H9 (cell line): ENCODE results near the gene TLR5. TPM values are rescaled to one million over a fixed set of nuclear protein-coding genes. Genes with fewer than 3 reads are reported as not detected.

Experiments used
- DNase-seq: peaks from one replicate; pipeline ENCODE4 v3.0.0-alpha.2; 2017
- H2AFZ ChIP-seq: one replicate; pipeline ENCODE4 v1.6.1; 2013; ENCODE audit warnings: mild to moderate bottlenecking, low read length, control low read depth, moderate library complexity
- H2AK5ac ChIP-seq: 2 replicates; pipeline ENCODE4 v1.6.1; 2013; ENCODE audit warnings: low read length, control low read depth, mixed read lengths; ENCODE audit not compliant: insufficient read length
- H2BK120ac ChIP-seq: one replicate; pipeline ENCODE4 v1.6.1; 2013; ENCODE audit warnings: low read depth, mild to moderate bottlenecking, low read length, control low read depth, inconsistent platforms; ENCODE audit not compliant: poor library complexity, severe bottlenecking
- H2BK12ac ChIP-seq: 2 replicates; pipeline ENCODE4 v1.6.1; 2013; ENCODE audit warnings: low read length, control low read depth, mixed read lengths, low read depth; ENCODE audit not compliant: insufficient read length
- H2BK15ac ChIP-seq: 2 replicates; pipeline ENCODE4 v1.6.1; 2013; ENCODE audit warnings: low read depth, low read length, control low read depth
- H2BK20ac ChIP-seq: one replicate; pipeline ENCODE4 v1.6.1; 2013; ENCODE audit warnings: low read depth, mild to moderate bottlenecking, low read length, control low read depth, inconsistent platforms; ENCODE audit not compliant: poor library complexity, severe bottlenecking
- H2BK5ac ChIP-seq: 2 replicates; pipeline ENCODE4 v1.6.1; 2013; ENCODE audit warnings: low read length, control low read depth, mixed read lengths; ENCODE audit not compliant: insufficient read length
- H3K14ac ChIP-seq: 2 replicates; pipeline ENCODE4 v1.6.1; 2013; ENCODE audit warnings: low read length, control low read depth; ENCODE audit not compliant: insufficient read depth
- H3K18ac ChIP-seq: 2 replicates; pipeline ENCODE4 v1.6.1; 2013; ENCODE audit warnings: low read depth, mild to moderate bottlenecking, mixed read lengths, low read length, control low read depth; ENCODE audit not compliant: insufficient read length
- H3K23ac ChIP-seq: 2 replicates; pipeline ENCODE4 v1.6.1; 2013; ENCODE audit warnings: low read length, control low read depth, mixed read lengths, low read depth; ENCODE audit not compliant: insufficient read length
- H3K23me2 ChIP-seq: 2 replicates; pipeline ENCODE4 v1.6.1; 2013; ENCODE audit warnings: low read depth, mild to moderate bottlenecking, mixed read lengths, low read length, control low read depth; ENCODE audit not compliant: insufficient read length, poor library complexity, severe bottlenecking
- H3K27ac ChIP-seq: 2 replicates; pipeline ENCODE4 v1.5.1; 2013; ENCODE audit warnings: low read length, control low read depth, mixed read lengths, low read depth; ENCODE audit not compliant: insufficient read length
- H3K27me3 ChIP-seq: 2 replicates; pipeline ENCODE4 v1.6.1; 2013; ENCODE audit warnings: low read length, control low read depth, inconsistent platforms; ENCODE audit not compliant: insufficient read depth
- H3K4ac ChIP-seq: 2 replicates; pipeline ENCODE4 v1.6.1; 2013; ENCODE audit warnings: low read depth, mild to moderate bottlenecking, control low read depth, inconsistent platforms, low read length, moderate library complexity
- H3K4me1 ChIP-seq: 2 replicates; pipeline ENCODE4 v1.6.1; 2013; ENCODE audit warnings: low read length, control low read depth, inconsistent platforms; ENCODE audit not compliant: insufficient read depth
- H3K4me2 ChIP-seq: 2 replicates; pipeline ENCODE4 v1.6.1; 2013; ENCODE audit warnings: low read length, control low read depth, mixed read lengths; ENCODE audit not compliant: insufficient read length, insufficient read depth
- H3K56ac ChIP-seq: 2 replicates; pipeline ENCODE4 v1.6.1; 2013; ENCODE audit warnings: low read depth, mild to moderate bottlenecking, mixed read lengths, low read length, control low read depth; ENCODE audit not compliant: insufficient read length
- H3K79me1 ChIP-seq: 2 replicates; pipeline ENCODE4 v1.6.1; 2013; ENCODE audit warnings: low read depth, mild to moderate bottlenecking, moderate library complexity, low read length, control low read depth, inconsistent platforms; ENCODE audit not compliant: insufficient read depth, poor library complexity, severe bottlenecking
- H3K79me2 ChIP-seq: 2 replicates; pipeline ENCODE4 v1.6.1; 2013; ENCODE audit warnings: low read length, control low read depth, inconsistent platforms; ENCODE audit not compliant: insufficient read depth
- H3K9ac ChIP-seq: 2 replicates; pipeline ENCODE4 v1.6.1; 2013; ENCODE audit warnings: low read length, control low read depth, mixed read lengths; ENCODE audit not compliant: insufficient read length; ENCODE audit errors: extremely low read depth
- H3K9me3 ChIP-seq: one replicate; pipeline ENCODE4 v1.6.1; 2013; ENCODE audit warnings: low read depth, low read length, inconsistent platforms; ENCODE audit not compliant: control insufficient read depth
- H3T11ph ChIP-seq: one replicate; pipeline ENCODE4 v1.6.1; 2013; ENCODE audit warnings: mild to moderate bottlenecking, low read length, control low read depth, inconsistent platforms
- H4K20me1 ChIP-seq: one replicate; pipeline ENCODE4 v1.6.1; 2013; ENCODE audit not compliant: control insufficient read depth, insufficient read length, insufficient read depth
- H4K5ac ChIP-seq: 2 replicates; pipeline ENCODE4 v1.6.1; 2013; ENCODE audit warnings: low read depth, mild to moderate bottlenecking, mixed read lengths, low read length, control low read depth; ENCODE audit not compliant: insufficient read length
- H4K8ac ChIP-seq: replicated peaks from 2 replicates; pipeline ENCODE4 v1.6.1; 2013; ENCODE audit warnings: low read length, control low read depth, mixed read lengths, low read depth; ENCODE audit not compliant: insufficient read length
- H4K91ac ChIP-seq: 2 replicates; pipeline ENCODE4 v1.6.1; 2013; ENCODE audit warnings: low read depth, mild to moderate bottlenecking, moderate library complexity, mixed read lengths, low read length, control low read depth; ENCODE audit not compliant: insufficient read length
- H3K27ac Mint-ChIP-seq, 3 experiments: 2 replicates in 2 of 3; 3 replicates in 1 of 3; pipeline ENCODE4 v1.8.0; 2020 to 2021; ENCODE audit warnings: mixed read lengths in 3 of 3, mild to moderate bottlenecking in 1 of 3, moderate library complexity in 1 of 3
- H3K27me3 Mint-ChIP-seq: 2 replicates; pipeline ENCODE4 v1.8.0; 2021; ENCODE audit warnings: low read depth, mild to moderate bottlenecking, moderate library complexity, mixed read lengths
- H3K36me3 Mint-ChIP-seq, 3 experiments: 2 replicates in 2 of 3; 3 replicates in 1 of 3; pipeline ENCODE4 v1.8.0; 2020 to 2021; ENCODE audit warnings: low read depth in 3 of 3, mixed read lengths in 3 of 3; ENCODE audit not compliant: insufficient read depth in 1 of 3
- H3K4me1 Mint-ChIP-seq, 2 experiments: 2 replicates each; pipeline ENCODE4 v1.8.0; 2020; ENCODE audit warnings: mixed read lengths in 2 of 2
- H3K4me3 Mint-ChIP-seq, 2 experiments: 2 replicates in 1 of 2; 3 replicates in 1 of 2; pipeline ENCODE4 v1.8.0; 2020 to 2021; ENCODE audit warnings: mild to moderate bottlenecking in 2 of 2, mixed read lengths in 2 of 2, moderate library complexity in 1 of 2
- H3K9me3 Mint-ChIP-seq, 2 experiments: 2 replicates in 1 of 2; 3 replicates in 1 of 2; pipeline ENCODE4 v1.8.0; 2020; ENCODE audit warnings: mild to moderate bottlenecking in 2 of 2, mixed read lengths in 2 of 2, moderate library complexity in 1 of 2
- WGBS: extraction: QIAGEN DNeasy Blood & Tissue Kit; methylation state at CpG from one replicate; pipeline ENCODE4 v1.1.7; 2013; ENCODE audit warnings: missing lambda C conversion rate, low lambda C conversion rate, mixed read lengths; ENCODE audit not compliant: insufficient read length; ENCODE audit errors: extremely low coverage; 5-methylcytosine and 5-hydroxymethylcytosine counted together
- total RNA-seq: library from RNA; stranded (reverse); gene quantifications from 2 replicates; pipeline ENCODE4 v1.2.1, GENCODE V29; 2021
- TF ChIP-seq, protein P1 (sequence below): fragments of 200-600 bp; sonication (generic); conservative IDR thresholded peaks from 3 replicates; pipeline ENCODE4 v1.8.0; 2021; ENCODE audit warnings: antibody characterized with exemption, mild to moderate bottlenecking

The TLR5 gene
- total RNA-seq, 1 experiment from 2014 or later, result not detected

- H3K4me1 ChIP-seq, result peaks cover 3% of the 10 kb centered on the region; the same call in 1 of the 2 replicates
- no peak overlapping the region for H3K4ac ChIP-seq
- Mint-ChIP-seq H3K9me3 (no peaks in the 10 kb centered on the region; a peak in 1 of 5 replicates), H3K27ac (no peak overlapping the region), H3K27me3 (peaks cover 53% of the 10 kb centered on the region), H3K36me3 (no peaks in the 10 kb centered on the region), H3K4me3 (peak overlapping the region in 1 of 2 experiments; percentile 78; a peak in 1 of 5 replicates), H3K4me1 (peaks cover 31 to 35% of the 10 kb centered on the region in 2 experiments)
- no peak overlapping the region for H2BK5ac ChIP-seq
- no peaks in the 10 kb centered on the region for H4K20me1 ChIP-seq
- no peak overlapping the region for H3K14ac ChIP-seq
- H2BK12ac ChIP-seq, result no peak overlapping the region
- no peaks in the 10 kb centered on the region for H3K9me3 ChIP-seq
- no peak overlapping the region for H3K4me2 ChIP-seq
- H3K56ac ChIP-seq, result no peak overlapping the region
- no peak overlapping the region for H2BK20ac ChIP-seq
- H3K79me1 ChIP-seq, result no peaks in the 10 kb centered on the region
- DNase-seq, result no peak
- no peak overlapping the region for H3K23ac ChIP-seq
- H3K27me3 ChIP-seq, result peaks cover 3% of the 10 kb centered on the region; the same call in 1 of the 2 replicates
- H3K79me2 ChIP-seq, result no peaks in the 10 kb centered on the region
- peaks cover 6% of the 10 kb centered on the region for H3K23me2 ChIP-seq
- no peak overlapping the region for H2AK5ac ChIP-seq
- H4K91ac ChIP-seq, result no peak overlapping the region
- TF ChIP-seq, protein P1, sequence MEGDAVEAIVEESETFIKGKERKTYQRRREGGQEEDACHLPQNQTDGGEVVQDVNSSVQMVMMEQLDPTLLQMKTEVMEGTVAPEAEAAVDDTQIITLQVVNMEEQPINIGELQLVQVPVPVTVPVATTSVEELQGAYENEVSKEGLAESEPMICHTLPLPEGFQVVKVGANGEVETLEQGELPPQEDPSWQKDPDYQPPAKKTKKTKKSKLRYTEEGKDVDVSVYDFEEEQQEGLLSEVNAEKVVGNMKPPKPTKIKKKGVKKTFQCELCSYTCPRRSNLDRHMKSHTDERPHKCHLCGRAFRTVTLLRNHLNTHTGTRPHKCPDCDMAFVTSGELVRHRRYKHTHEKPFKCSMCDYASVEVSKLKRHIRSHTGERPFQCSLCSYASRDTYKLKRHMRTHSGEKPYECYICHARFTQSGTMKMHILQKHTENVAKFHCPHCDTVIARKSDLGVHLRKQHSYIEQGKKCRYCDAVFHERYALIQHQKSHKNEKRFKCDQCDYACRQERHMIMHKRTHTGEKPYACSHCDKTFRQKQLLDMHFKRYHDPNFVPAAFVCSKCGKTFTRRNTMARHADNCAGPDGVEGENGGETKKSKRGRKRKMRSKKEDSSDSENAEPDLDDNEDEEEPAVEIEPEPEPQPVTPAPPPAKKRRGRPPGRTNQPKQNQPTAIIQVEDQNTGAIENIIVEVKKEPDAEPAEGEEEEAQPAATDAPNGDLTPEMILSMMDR, result no peak
- no CpG with 5 or more reads among the region's 8 CpGs for WGBS
- no peak overlapping the region for H2AFZ ChIP-seq
- H3T11ph ChIP-seq, result no peak overlapping the region
- no peak overlapping the region for H3K27ac ChIP-seq
- H4K8ac ChIP-seq, result no peak overlapping the region
- H4K5ac ChIP-seq, result no peak overlapping the region
- no peak overlapping the region for H2BK120ac ChIP-seq
- no peak overlapping the region for H2BK15ac ChIP-seq
- H3K18ac ChIP-seq, result no peak overlapping the region
- H3K9ac ChIP-seq, result no peak overlapping the region
These were observed 7.7 kb downstream of the TLR5 start for GRCh38 chr1:223135176-223135942.
